K562 (cell line): ENCODE data around the gene ALOXE3. TPM values are rescaled to one million over a fixed set of nuclear protein-coding genes. Genes with fewer than 3 reads are reported as not detected.

Source experiments
- BRF1 ChIP-seq: IDR thresholded peaks from 3 replicates; pipeline ENCODE4 v1.6.1; 2011; ENCODE audit warnings: borderline replicate concordance, mild to moderate bottlenecking; ENCODE audit not compliant: insufficient read length; ENCODE audit errors: extremely low read depth
- FOS ChIP-seq: IDR thresholded peaks from 3 replicates; pipeline ENCODE4 v1.6.1; 2011; ENCODE audit not compliant: insufficient read length; ENCODE audit errors: extremely low read depth
- HNRNPH1 ChIP-seq: fragments of 200-400 bp; formaldehyde crosslinking; optimal IDR thresholded peaks from 2 replicates; pipeline ENCODE3; 2017; ENCODE audit warnings: low read depth, mild to moderate bottlenecking, low read length, moderate library complexity
- NFATC3 ChIP-seq: fragments of 450-650 bp; IDR thresholded peaks from 2 replicates; pipeline ENCODE4 v1.6.1; 2017; ENCODE audit warnings: mild to moderate bottlenecking
- OTX1 ChIP-seq: fragments of 450-650 bp; formaldehyde crosslinking; IDR thresholded peaks from 2 replicates; pipeline ENCODE4 v1.4.0; 2022; ENCODE audit warnings: mild to moderate bottlenecking
- SP2 ChIP-seq: IDR thresholded peaks from 2 replicates; pipeline ENCODE4 v1.6.1; 2011; ENCODE audit warnings: mild to moderate bottlenecking, low read depth, low read length, moderate library complexity; ENCODE audit not compliant: poor library complexity, severe bottlenecking; ENCODE audit errors: extremely low read depth
- TCF3 ChIP-seq: sonication (generic); formaldehyde crosslinking; IDR thresholded peaks from 2 replicates; pipeline ENCODE4 v1.4.0; 2020; ENCODE audit warnings: mild to moderate bottlenecking, missing genetic modification reagents
- ZEB2 ChIP-seq: fragments of 450-650 bp; IDR thresholded peaks from 2 replicates; pipeline ENCODE4 v1.6.1; 2016
- ZKSCAN1 ChIP-seq: fragments of 150-350 bp; IDR thresholded peaks from 2 replicates; pipeline ENCODE4 v1.6.1; 2016; ENCODE audit warnings: low read depth, low read length
- polyA plus RNA-seq, 8 experiments: library from polyadenylated mRNA; depleted of rRNA in 4 of 8; stranded (reverse) in 5 of 8; unstranded in 3 of 8; fragments of >200 nt; fragmentation: Nextera tagmentation in 2 of 8; fragmentation: Illumina TruSeq in 1 of 8; extraction: Ambion mirVana in 2 of 8; extraction: Trizol in 1 of 8; gene quantifications; 2 replicates each; pipeline versions ENCODE4 v1.2.1 to v1.2.3, GENCODE V29; 2011 to 2014; ENCODE audit warnings: inconsistent platforms in 1 of 8, missing spikeins in 1 of 8
- total RNA-seq, 7 experiments: library from RNA; depleted of rRNA in 6 of 7; stranded (reverse); fragments of >200 nt in 6 of 7; fragmentation: Illumina TruSeq in 2 of 7; extraction: Trizol in 2 of 7; gene quantifications; 2 replicates each; pipeline versions ENCODE4 v1.2.1 to v1.2.3, GENCODE V29; 2011 to 2021; ENCODE audit warnings: low replicate concordance in 1 of 7
- TF ChIP-seq, protein P1 (sequence below): fragments of 450-650 bp; IDR thresholded peaks from 2 replicates; pipeline ENCODE4 v1.6.1; 2016; ENCODE audit warnings: mild to moderate bottlenecking
- TF ChIP-seq, protein P2 (sequence below): fragments of 250-450 bp; sonication (Bioruptor Pico); IDR thresholded peaks from 2 replicates; pipeline ENCODE4 v1.4.0; 2020; ENCODE audit warnings: mild to moderate bottlenecking, moderate library complexity, borderline replicate concordance
- TF ChIP-seq, protein P3 (sequence below): sonication (generic); formaldehyde crosslinking; IDR thresholded peaks from 2 replicates; pipeline ENCODE4 v1.5.0; 2020; ENCODE audit warnings: missing genetic modification reagents
- TF ChIP-seq, protein P4 (sequence below): fragments of 250-450 bp; sonication (Bioruptor Pico); IDR thresholded peaks from 2 replicates; pipeline ENCODE4 v1.4.0; 2020; ENCODE audit warnings: mild to moderate bottlenecking, moderate library complexity

The ALOXE3 gene
- total and polyA plus RNA-seq, 9 of the 15 experiments (the other 6 are each of a cell fraction or from before 2014, with no cell fraction given) = 0.04 TPM; not detected in 8

DNA sequence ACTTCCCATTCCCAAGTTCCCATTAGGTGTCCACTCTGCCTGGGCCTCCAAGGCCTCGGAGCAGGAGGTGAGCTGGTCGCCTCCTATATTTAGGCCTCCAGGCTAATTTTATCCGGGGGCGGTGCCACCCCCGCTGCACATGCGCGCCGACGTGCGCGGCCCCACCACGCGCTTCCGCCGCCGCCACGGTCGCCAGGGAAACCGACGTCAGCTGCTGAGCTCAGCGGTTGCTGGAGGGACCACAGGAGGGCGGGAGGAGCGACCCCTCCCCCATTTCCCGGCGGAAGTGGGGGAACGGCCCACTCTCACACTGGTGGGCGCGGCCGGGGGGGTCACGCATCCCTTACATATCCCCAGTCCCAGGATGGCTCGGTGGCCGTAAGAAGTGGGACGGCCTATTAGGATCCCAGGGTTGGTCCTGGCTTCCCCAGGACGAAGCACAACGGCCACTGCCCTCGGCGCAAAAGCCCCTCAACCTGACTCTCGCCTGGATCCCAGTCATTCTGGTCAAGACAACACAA lies 32.9 kb upstream of the ALOXE3 start (continued):
- TF ChIP-seq, protein P1, sequence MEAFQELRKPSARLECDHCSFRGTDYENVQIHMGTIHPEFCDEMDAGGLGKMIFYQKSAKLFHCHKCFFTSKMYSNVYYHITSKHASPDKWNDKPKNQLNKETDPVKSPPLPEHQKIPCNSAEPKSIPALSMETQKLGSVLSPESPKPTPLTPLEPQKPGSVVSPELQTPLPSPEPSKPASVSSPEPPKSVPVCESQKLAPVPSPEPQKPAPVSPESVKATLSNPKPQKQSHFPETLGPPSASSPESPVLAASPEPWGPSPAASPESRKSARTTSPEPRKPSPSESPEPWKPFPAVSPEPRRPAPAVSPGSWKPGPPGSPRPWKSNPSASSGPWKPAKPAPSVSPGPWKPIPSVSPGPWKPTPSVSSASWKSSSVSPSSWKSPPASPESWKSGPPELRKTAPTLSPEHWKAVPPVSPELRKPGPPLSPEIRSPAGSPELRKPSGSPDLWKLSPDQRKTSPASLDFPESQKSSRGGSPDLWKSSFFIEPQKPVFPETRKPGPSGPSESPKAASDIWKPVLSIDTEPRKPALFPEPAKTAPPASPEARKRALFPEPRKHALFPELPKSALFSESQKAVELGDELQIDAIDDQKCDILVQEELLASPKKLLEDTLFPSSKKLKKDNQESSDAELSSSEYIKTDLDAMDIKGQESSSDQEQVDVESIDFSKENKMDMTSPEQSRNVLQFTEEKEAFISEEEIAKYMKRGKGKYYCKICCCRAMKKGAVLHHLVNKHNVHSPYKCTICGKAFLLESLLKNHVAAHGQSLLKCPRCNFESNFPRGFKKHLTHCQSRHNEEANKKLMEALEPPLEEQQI = no peak
- TF ChIP-seq TCF3 (CRISPR knock-in tag) (no peak), SP2 (no peak), NFATC3 (no peak), OTX1 (CRISPR knock-in tag) (no peak), ZKSCAN1 (no peak), BRF1 (no peak), FOS (no peak), ZEB2 (no peak), HNRNPH1 (no peak)
- TF ChIP-seq, protein P2, sequence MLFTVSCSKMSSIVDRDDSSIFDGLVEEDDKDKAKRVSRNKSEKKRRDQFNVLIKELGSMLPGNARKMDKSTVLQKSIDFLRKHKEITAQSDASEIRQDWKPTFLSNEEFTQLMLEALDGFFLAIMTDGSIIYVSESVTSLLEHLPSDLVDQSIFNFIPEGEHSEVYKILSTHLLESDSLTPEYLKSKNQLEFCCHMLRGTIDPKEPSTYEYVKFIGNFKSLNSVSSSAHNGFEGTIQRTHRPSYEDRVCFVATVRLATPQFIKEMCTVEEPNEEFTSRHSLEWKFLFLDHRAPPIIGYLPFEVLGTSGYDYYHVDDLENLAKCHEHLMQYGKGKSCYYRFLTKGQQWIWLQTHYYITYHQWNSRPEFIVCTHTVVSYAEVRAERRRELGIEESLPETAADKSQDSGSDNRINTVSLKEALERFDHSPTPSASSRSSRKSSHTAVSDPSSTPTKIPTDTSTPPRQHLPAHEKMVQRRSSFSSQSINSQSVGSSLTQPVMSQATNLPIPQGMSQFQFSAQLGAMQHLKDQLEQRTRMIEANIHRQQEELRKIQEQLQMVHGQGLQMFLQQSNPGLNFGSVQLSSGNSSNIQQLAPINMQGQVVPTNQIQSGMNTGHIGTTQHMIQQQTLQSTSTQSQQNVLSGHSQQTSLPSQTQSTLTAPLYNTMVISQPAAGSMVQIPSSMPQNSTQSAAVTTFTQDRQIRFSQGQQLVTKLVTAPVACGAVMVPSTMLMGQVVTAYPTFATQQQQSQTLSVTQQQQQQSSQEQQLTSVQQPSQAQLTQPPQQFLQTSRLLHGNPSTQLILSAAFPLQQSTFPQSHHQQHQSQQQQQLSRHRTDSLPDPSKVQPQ (CRISPR knock-in tag) = no peak
- TF ChIP-seq, protein P3, sequence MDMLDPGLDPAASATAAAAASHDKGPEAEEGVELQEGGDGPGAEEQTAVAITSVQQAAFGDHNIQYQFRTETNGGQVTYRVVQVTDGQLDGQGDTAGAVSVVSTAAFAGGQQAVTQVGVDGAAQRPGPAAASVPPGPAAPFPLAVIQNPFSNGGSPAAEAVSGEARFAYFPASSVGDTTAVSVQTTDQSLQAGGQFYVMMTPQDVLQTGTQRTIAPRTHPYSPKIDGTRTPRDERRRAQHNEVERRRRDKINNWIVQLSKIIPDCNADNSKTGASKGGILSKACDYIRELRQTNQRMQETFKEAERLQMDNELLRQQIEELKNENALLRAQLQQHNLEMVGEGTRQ (CRISPR knock-in tag) = peak; percentile 26; the same call in 1 of the 2 replicates
- TF ChIP-seq, protein P4, sequence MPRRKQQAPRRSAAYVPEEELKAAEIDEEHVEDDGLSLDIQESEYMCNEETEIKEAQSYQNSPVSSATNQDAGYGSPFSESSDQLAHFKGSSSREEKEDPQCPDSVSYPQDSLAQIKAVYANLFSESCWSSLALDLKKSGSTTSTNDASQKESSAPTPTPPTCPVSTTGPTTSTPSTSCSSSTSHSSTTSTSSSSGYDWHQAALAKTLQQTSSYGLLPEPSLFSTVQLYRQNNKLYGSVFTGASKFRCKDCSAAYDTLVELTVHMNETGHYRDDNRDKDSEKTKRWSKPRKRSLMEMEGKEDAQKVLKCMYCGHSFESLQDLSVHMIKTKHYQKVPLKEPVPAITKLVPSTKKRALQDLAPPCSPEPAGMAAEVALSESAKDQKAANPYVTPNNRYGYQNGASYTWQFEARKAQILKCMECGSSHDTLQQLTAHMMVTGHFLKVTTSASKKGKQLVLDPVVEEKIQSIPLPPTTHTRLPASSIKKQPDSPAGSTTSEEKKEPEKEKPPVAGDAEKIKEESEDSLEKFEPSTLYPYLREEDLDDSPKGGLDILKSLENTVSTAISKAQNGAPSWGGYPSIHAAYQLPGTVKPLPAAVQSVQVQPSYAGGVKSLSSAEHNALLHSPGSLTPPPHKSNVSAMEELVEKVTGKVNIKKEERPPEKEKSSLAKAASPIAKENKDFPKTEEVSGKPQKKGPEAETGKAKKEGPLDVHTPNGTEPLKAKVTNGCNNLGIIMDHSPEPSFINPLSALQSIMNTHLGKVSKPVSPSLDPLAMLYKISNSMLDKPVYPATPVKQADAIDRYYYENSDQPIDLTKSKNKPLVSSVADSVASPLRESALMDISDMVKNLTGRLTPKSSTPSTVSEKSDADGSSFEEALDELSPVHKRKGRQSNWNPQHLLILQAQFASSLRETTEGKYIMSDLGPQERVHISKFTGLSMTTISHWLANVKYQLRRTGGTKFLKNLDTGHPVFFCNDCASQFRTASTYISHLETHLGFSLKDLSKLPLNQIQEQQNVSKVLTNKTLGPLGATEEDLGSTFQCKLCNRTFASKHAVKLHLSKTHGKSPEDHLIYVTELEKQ (CRISPR knock-in tag) = no peak
